Measurements from ENCODE around the gene PFDN6. TPM values are rescaled to one million over a fixed set of nuclear protein-coding genes. Genes with fewer than 3 reads are reported as not detected.

The PFDN6 gene
- total RNA-seq, result 10 to 100 TPM in 5 of 6 donors, 1 to 10 TPM in 1; 9.7 to 19.9 (median 19.0) TPM
- 100 to 1,000 TPM in 1 of 2 donors, 10 to 100 TPM in 1; 76.2 to 119 TPM for polyA plus RNA-seq

DNA sequence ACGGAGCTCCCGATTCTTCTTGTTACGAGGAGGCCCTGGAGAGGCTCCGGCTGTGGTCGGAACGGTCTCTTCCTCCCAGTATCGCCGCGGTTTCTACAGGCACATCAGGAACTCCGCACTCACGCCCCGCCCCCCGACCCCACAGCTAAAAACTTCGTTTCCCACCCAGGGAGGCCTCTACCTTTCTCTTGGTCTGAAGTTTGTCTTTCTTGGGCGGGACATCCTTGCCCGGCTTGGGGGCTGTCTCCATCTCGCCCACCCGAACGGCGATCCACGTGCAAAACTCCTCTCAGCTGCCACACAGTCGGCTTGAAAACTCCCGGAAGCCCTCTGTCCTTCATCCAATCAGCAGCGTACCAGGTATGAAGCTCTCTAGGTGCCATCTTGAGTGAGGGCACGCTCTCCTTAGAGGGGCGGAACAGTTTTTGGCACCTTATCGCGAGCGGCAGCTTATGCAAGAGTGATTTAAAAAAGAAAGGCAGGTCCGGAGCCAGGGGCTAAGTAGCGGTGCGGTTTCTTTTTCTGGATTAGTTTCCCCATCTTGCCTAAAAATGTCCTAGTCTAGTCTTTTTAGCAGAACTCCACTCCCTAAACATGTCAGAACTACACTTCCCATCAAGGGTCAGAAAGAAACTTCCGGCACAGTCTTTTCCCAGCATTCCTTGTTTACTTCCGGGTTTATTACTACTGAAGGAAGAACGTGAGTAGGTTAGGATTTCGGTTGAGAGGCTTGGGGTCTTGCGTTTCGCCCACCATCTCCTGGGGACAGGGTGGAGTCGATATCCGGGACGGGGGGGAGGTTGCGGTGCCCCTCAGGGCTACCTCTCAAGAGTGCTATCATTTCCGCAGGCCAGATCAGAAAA is at the start of gene PFDN6, which contains the start of gene WDR46:
Gene PFDN6 (plus strand): TSS at position 681 of the 863 bp plus-strand sequence. CDS start 256 bp downstream, outside the sequence.
Gene WDR46 (minus strand): TSS at position 319 of the 863 bp plus-strand sequence. CDS start 69 bp downstream, at position 250.
- DNase-seq (peak; percentile 59 to 86 (median 72)), ATAC-seq (peak; percentile 96 to 98 (median 96)), FAIRE-seq (no peak)
- H3K27me3 ChIP-seq, result no peaks in the 10 kb centered on the region
- H3K4me1 ChIP-seq, result peaks cover 0 to 12% (median 8%) of the 10 kb centered on the region in 3 donors
- H3K27ac ChIP-seq, result peak within 1 kb of the TSS in 3 of 4 donors; percentile 28 to 81 (median 58)
- H3K36me3 ChIP-seq, result peaks cover 0 to 25% (median 17%) of the 10 kb centered on the region in 3 donors
- TF ChIP-seq, protein P1, sequence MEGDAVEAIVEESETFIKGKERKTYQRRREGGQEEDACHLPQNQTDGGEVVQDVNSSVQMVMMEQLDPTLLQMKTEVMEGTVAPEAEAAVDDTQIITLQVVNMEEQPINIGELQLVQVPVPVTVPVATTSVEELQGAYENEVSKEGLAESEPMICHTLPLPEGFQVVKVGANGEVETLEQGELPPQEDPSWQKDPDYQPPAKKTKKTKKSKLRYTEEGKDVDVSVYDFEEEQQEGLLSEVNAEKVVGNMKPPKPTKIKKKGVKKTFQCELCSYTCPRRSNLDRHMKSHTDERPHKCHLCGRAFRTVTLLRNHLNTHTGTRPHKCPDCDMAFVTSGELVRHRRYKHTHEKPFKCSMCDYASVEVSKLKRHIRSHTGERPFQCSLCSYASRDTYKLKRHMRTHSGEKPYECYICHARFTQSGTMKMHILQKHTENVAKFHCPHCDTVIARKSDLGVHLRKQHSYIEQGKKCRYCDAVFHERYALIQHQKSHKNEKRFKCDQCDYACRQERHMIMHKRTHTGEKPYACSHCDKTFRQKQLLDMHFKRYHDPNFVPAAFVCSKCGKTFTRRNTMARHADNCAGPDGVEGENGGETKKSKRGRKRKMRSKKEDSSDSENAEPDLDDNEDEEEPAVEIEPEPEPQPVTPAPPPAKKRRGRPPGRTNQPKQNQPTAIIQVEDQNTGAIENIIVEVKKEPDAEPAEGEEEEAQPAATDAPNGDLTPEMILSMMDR (IDR thresholded peaks at IDR 0.05), result no peak
- WGBS, 2 donors, result 0% methylated on average over 43 of the region's 43 CpGs
- peak within 1 kb of the TSS; percentile 52 to 66 (median 62) for H3K4me3 ChIP-seq
- intact Hi-C loops (cut with DNase I), result no loop called here
- no peaks in the 10 kb centered on the region for H3K9me3 ChIP-seq

DNA sequence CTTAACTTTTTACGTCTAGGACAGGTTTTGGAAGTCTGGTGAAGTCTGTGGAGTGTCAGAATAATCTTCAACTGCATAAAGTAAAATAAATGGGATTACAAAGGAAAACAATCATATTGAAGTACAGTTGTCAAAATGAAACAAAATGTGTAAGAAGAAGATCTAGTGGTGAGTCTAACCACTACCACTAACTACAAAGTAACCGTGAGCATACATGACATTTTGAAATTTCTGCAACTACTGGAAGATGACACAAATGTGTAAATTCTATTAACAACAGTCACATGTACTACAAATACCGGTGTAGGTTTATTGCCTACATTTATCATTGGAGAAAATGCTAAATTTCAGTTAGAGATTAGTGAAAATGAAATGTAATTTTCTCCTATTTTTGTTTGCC is 47.4 kb upstream of the PFDN6 start:
- no peaks in the 10 kb centered on the region for H3K36me3 ChIP-seq
- TF ChIP-seq, protein P1 (IDR thresholded peaks at IDR 0.05), result no peak
- no peak for FAIRE-seq
- no peak for ATAC-seq
- intact Hi-C loops (cut with DNase I), result no loop called here
- no peak overlapping the region for H3K27ac ChIP-seq
- H3K4me1 ChIP-seq, result no peaks in the 10 kb centered on the region
- H3K9me3 ChIP-seq, result no peaks in the 10 kb centered on the region
- no peaks in the 10 kb centered on the region for H3K27me3 ChIP-seq
- DNase-seq, result no peak
- no peak overlapping the region for H3K4me3 ChIP-seq
- WGBS, 2 donors, result 48 to 55% methylated on average over 3 of the region's 3 CpGs

DNA sequence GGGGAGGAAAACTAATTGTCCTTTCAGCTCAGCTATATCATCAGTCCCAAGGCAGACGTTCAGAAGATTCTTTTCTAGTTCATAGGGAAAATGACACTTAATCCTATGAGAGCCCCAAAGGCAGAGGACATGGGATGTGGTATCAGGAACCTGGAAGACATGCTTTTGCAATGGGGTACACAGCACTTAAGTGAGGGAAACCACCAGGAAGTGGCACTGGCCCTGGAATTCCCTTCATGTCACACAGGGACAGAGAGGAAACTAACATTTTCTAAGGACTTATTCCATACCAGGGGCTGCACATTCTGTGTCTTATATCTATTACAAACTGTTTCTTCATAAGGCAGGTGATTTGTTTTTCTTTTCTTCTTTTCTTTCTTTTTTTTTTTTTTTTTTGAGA is 45.9 kb upstream of the PFDN6 start:
- H3K4me3 ChIP-seq, result no peak overlapping the region
- no peaks in the 10 kb centered on the region for H3K9me3 ChIP-seq
- TF ChIP-seq, protein P1 (IDR thresholded peaks at IDR 0.05), result no peak
- H3K36me3 ChIP-seq, result no peaks in the 10 kb centered on the region
- no peak overlapping the region for H3K27ac ChIP-seq
- no peak for FAIRE-seq
- 19 to 20% methylated on average over 1 of the region's 1 CpG for WGBS, 2 donors
- intact Hi-C loops (cut with DNase I), result no loop called here
- H3K27me3 ChIP-seq, result no peaks in the 10 kb centered on the region
- H3K4me1 ChIP-seq, result no peaks in the 10 kb centered on the region
- no peak for ATAC-seq
- no peak for DNase-seq

DNA sequence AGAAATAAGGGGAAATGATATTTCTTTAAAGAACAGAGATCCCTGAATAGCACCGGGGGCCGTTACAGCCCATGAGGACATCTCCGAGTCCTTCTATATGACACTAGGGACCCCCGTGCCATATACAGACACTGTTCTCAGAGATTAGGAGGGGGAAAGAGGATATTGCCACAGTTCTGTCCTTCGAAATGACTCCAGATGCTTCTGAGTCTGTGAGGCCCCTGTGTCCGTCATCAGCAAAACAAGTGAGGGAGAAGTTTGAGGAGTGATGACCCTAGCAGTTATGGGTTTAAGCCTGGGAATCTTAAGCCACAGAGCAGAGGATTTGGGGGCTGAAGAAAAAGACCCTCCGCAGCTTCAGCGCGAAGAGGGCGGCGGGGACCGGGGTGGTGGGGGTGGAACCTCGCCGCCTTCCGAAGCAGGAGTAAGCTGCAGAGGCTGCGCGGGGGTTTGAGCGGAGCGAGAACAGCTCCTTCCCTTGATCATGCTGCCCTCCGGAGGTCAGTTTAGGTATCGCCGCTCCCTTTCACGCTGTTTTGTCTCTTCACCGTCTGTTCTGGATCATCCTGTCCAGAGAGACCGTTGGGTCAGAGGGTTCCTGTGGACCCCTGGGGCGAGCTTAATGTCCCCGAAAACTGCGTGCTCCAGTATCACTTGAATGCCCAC is 41.3 kb upstream of the PFDN6 start:
- Histone ChIP-seq H3K4me3 (peak overlapping the region; percentile 6 to 54 (median 34)), H3K9me3 (no peaks in the 10 kb centered on the region), H3K4me1 (peaks cover 0 to 6% (median 0%) of the 10 kb centered on the region in 3 donors), H3K27ac (peak overlapping the region; percentile 61 to 82 (median 72)), H3K36me3 (no peaks in the 10 kb centered on the region), H3K27me3 (no peaks in the 10 kb centered on the region)
- peak; percentile 75 to 91 (median 80) for ATAC-seq
- peak; percentile 80 to 98 (median 92) for DNase-seq
- no peak for FAIRE-seq
- 4 to 7% methylated on average over 24 to 28 of the region's 28 CpGs for WGBS, 2 donors
- TF ChIP-seq, protein P1 (IDR thresholded peaks at IDR 0.05), result peak; percentile 90 to 97 (median 96)
- intact Hi-C loops (cut with DNase I), result loop anchor here in 2 of 3 donors (5.0 kb wide), 2 partner anchors 86 to 236 kb away; no protein-coding TSS in a partner anchor

Measured in pancreas (tissue), 10 donors.